ENCODE results near the gene NPTX1.

The NPTX1 gene

DNA sequence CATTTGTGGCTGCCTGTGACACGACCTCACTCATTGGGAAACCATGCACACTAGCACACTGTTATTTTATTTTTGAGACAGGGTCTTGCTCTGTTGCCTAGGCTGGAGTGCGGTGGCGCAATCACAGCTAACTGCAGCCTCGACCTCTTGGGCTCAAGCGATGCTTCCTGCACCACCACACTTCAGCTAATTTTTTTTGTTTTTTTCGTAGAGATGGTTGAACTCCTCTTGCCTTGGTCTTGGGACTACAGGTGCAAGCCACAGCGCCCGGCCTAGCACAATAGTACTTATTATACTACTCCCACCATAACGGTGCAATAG lies 2.8 kb upstream of the NPTX1 start:
- Histone ChIP-seq H3K27ac (ENCODE audit: insufficient read depth, low read depth, low read length, poor library complexity, severe bottlenecking) (no peak overlapping the region), H3K4me1 (ENCODE audit: control insufficient read depth, insufficient read depth, low read length) (peaks cover 22% of the 10 kb centered on the region), H3K9me3 (ENCODE audit: control insufficient read depth, low read length) (no peaks in the 10 kb centered on the region), H3K4me3 (ENCODE audit: insufficient read depth, low read depth, low read length) (no peak overlapping the region), H3K27me3 (ENCODE audit: control insufficient read depth, insufficient read depth, low read length, poor library complexity, severe bottlenecking) (peaks cover 96% of the 10 kb centered on the region), H3K36me3 (ENCODE audit: control insufficient read depth, insufficient read depth, low read length) (no peaks in the 10 kb centered on the region)
- WGBS, 2 experiments = 62% methylated on average over 9 of the region's 9 CpGs

DNA sequence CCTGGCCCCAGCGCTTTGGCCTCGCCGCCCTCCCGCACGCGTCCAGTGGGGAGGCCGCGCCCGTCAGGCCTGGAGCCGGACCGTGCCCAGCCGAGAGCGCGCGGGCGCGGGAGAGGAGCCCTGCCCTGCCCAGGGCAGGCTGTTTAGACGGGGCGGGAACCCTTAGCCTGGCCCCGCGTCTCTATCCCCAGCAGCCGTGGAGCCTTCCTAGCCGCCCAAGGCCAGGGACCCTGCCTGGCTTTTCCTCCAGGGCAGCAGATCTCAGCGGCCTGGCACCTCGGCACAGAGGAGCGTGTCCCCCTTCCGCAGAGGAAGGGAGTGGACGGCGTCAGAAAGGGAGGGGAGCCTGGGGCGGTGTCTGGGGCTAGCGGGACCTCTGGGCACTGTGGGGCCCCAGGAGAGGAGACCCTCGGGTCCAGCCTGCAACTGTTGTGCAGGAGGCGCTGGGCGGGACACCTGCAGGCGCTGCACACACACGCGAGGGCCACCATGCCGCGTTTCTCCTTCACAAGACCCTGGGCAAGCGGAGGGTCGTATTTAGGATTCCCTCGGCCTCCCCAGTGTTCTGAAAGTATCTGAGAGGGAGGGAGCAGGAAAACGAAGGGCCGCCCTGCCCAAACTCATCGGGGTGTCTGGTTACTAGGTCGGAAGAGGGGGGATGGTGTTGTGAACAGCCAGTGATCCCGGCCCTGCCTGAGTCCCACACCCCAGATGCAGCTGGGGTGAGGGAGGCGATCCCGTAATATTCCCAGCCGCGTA lies 2.3 kb upstream of the NPTX1 start:
- Histone ChIP-seq H3K27me3 (ENCODE audit: control insufficient read depth, insufficient read depth, low read length, poor library complexity, severe bottlenecking) (peaks cover 100% of the 10 kb centered on the region), H3K4me3 (ENCODE audit: insufficient read depth, low read depth, low read length) (peak overlapping the region; percentile 26), H3K36me3 (ENCODE audit: control insufficient read depth, insufficient read depth, low read length) (no peaks in the 10 kb centered on the region), H3K4me1 (ENCODE audit: control insufficient read depth, insufficient read depth, low read length) (peaks cover 22% of the 10 kb centered on the region), H3K9me3 (ENCODE audit: control insufficient read depth, low read length) (no peaks in the 10 kb centered on the region), H3K27ac (ENCODE audit: insufficient read depth, low read depth, low read length, poor library complexity, severe bottlenecking) (no peak overlapping the region)
- WGBS, 2 experiments = 7 to 9% methylated on average over 51 of the region's 51 CpGs

DNA sequence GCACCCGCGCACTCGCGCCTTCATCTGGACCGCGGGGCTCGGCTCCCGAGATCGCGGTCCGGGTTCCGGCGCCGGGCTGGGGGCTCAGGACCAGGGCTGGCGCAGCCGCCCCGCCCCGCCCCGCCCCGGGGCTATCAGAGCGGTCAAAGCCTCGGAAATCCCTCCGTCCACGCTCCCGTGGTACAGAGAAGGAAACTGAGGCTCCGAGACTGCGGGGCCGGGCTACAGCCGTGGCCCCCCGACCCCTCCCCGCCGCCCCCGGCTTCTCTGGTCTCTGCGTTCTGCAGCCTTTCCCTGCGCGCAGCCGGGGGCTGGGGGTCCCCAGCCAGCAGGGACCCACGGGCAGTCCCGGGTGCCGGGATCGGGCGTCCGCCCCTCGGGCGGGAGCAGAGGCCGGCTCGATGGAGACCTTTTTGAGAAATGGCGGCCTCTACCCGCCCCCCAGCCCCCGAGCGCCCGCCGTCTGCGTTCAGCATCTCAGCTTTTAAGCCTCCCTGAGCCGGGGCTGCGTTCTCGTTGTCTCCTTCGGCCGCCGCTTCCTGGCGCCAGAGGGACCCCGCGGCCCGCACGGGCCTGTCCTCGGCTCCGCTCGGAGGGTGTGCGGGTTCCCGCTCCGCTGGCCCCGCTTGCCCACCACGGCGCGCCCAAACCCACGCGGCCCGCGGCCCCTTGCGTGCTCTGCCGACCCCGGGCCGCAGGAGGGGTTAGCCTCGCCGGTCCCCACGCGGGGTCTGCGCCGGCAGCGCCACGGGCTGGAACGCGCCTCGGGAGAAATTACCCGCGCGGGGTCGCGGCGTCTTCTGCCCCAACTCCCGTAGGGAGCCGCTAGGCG lies 1.5 kb upstream of the NPTX1 start:
- 5% methylated on average over 103 of the region's 103 CpGs for WGBS, 2 experiments
- H3K4me3 ChIP-seq (ENCODE audit: insufficient read depth, low read depth, low read length) = peak overlapping the region; percentile 26

DNA sequence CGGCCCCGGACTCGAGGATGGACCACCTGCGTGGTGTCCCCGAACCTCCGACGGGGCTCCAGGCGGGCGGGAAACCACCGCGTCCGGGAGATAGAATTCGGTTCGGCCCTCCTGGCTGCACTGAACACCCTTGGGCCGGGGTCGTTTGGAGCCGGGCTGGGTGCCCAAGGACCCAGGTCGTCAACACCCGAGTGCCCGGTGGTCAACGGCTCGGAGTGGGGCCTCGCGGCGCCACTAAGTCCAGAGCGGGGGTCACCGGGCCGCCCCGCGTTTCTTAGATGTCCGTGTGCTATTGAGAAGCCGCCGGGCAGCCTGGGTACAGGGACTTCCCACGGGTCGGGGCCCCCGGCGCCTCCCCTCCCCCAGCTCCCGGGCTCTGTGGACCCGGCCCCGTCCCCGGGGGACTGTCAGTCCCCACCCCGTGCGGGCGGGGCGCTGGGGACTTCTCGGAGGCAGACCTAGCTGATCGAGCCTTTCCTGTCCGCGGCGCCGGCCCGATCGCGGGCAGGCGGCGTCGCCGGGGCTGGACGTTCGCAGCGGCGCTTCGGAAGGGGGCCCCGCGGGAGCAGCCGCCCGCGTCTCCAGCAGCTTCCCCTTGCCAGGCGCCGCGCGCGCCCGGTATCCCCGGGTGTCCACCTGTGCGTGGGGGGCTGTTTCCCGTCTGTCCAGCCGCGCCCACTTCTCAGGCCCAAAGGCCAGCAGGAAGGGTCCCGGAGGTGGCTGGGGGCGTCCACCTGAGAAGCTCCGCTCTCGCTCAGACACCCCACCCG lies 655 bp upstream of the NPTX1 start:
- Histone ChIP-seq H3K4me1 (ENCODE audit: control insufficient read depth, insufficient read depth, low read length) (peaks cover 22% of the 10 kb centered on the region), H3K27ac (ENCODE audit: insufficient read depth, low read depth, low read length, poor library complexity, severe bottlenecking) (no peak overlapping the region), H3K4me3 (ENCODE audit: insufficient read depth, low read depth, low read length) (peak overlapping the region; percentile 20), H3K9me3 (ENCODE audit: control insufficient read depth, low read length) (no peaks in the 10 kb centered on the region), H3K27me3 (ENCODE audit: control insufficient read depth, insufficient read depth, low read length, poor library complexity, severe bottlenecking) (peaks cover 100% of the 10 kb centered on the region), H3K36me3 (ENCODE audit: control insufficient read depth, insufficient read depth, low read length) (no peaks in the 10 kb centered on the region)
- 3 to 4% methylated on average over 84 of the region's 84 CpGs for WGBS, 2 experiments

More for the DNA sequence above, 1.5 kb upstream of the NPTX1 start:
- H3K27me3 ChIP-seq (ENCODE audit: control insufficient read depth, insufficient read depth, low read length, poor library complexity, severe bottlenecking) = peaks cover 100% of the 10 kb centered on the region
- no peaks in the 10 kb centered on the region for H3K36me3 ChIP-seq (ENCODE audit: control insufficient read depth, insufficient read depth, low read length)
- H3K4me1 ChIP-seq (ENCODE audit: control insufficient read depth, insufficient read depth, low read length) = peaks cover 22% of the 10 kb centered on the region
- H3K9me3 ChIP-seq (ENCODE audit: control insufficient read depth, low read length) = no peaks in the 10 kb centered on the region
- H3K27ac ChIP-seq (ENCODE audit: insufficient read depth, low read depth, low read length, poor library complexity, severe bottlenecking) = no peak overlapping the region

DNA sequence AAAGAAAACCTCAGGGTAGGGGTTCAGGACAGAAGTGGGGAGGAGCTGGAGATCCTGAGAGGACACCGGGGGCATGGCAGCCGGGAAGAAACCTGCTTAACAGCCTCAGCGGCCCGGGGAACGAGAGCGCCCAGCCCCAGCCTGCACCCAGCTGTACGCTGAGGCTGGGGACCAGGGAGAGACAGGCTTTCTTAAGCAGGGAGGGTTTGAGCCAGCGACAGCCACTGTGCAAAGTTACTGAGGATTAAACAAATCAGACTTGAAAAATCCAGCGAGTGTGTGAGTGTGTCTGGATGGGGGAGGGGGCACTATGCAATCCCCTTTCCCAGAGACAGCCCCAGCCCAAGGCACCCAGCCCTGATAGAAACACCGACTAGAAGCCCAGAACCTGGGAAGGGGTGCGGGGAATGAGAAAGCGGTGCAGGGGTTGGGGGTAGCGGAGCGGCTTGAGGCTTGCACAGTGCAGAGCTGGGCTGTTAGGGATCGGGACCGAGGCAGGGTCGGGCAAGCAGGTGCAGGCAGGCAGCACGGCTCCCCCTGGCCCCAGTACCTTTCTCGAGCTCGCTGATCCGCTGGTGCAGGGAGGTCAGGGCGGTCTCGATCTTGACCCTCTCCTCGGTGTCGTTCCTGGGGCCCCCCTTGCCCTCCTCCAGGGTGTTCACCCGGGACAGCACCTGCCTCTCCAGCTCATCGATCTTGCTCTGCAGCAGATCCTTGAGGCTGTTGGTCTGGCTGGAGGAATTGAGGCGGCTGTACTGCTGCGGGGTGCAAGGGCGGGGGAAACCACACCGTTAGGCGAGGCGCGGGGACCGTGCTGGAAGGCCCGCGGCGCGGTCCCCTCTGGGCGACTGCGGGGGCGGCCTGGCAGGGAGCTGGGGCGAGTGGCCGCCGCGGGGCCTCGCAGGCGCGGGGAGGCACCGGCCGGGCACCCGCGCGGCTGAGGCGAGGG lies 1.2 kb downstream of the NPTX1 start:
- WGBS, 2 experiments = 4% methylated on average over 55 of the region's 55 CpGs
- H3K27ac ChIP-seq (ENCODE audit: insufficient read depth, low read depth, low read length, poor library complexity, severe bottlenecking) = no peak overlapping the region
- peak overlapping the region; percentile 23 for H3K4me3 ChIP-seq (ENCODE audit: insufficient read depth, low read depth, low read length)
- H3K4me1 ChIP-seq (ENCODE audit: control insufficient read depth, insufficient read depth, low read length) = peaks cover 22% of the 10 kb centered on the region
- no peaks in the 10 kb centered on the region for H3K9me3 ChIP-seq (ENCODE audit: control insufficient read depth, low read length)
- no peaks in the 10 kb centered on the region for H3K36me3 ChIP-seq (ENCODE audit: control insufficient read depth, insufficient read depth, low read length)
- H3K27me3 ChIP-seq (ENCODE audit: control insufficient read depth, insufficient read depth, low read length, poor library complexity, severe bottlenecking) = peaks cover 99% of the 10 kb centered on the region

DNA sequence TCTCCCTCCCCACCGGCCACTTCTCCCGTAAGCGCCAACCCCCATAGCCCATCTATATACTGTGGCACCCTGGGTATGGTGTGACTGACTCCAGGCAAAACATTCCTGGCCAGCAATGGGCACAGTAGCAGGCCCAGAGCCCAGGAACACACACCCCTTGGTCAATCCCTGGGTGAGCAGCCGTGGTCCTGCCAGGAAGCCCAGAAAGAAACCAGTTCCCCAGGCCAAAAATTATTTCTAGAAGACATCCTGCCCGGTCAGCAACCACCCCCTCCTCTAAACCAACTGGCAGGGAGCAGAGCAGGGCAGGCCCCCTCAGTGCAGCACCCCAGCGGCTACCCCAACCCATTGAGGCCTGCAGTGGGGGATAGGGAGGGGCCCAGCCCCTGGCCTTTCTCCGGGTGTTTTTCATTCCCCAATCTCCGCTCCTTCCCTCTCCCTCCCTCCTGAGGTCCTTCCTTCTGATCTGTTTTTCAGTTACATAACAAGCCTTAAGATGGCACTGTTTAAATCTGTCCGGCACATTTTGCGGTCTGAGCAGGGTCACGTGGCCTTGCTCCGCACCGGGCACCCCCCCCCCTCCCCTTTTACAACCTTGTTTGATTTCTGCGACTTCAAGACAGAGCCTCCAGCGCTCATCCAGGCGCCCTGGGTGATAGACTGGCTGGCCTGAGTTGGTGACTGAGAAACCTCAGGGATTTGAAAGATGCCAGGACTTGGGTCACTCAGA lies 2.0 kb downstream of the NPTX1 start:
- peaks cover 22% of the 10 kb centered on the region for H3K4me1 ChIP-seq (ENCODE audit: control insufficient read depth, insufficient read depth, low read length)
- H3K36me3 ChIP-seq (ENCODE audit: control insufficient read depth, insufficient read depth, low read length) = no peaks in the 10 kb centered on the region
- peaks cover 98% of the 10 kb centered on the region for H3K27me3 ChIP-seq (ENCODE audit: control insufficient read depth, insufficient read depth, low read length, poor library complexity, severe bottlenecking)
- H3K9me3 ChIP-seq (ENCODE audit: control insufficient read depth, low read length) = no peaks in the 10 kb centered on the region
- 23 to 28% methylated on average over 16 of the region's 16 CpGs for WGBS, 2 experiments
- H3K4me3 ChIP-seq (ENCODE audit: insufficient read depth, low read depth, low read length) = peak overlapping the region; percentile 4
- H3K27ac ChIP-seq (ENCODE audit: insufficient read depth, low read depth, low read length, poor library complexity, severe bottlenecking) = no peak overlapping the region

DNA sequence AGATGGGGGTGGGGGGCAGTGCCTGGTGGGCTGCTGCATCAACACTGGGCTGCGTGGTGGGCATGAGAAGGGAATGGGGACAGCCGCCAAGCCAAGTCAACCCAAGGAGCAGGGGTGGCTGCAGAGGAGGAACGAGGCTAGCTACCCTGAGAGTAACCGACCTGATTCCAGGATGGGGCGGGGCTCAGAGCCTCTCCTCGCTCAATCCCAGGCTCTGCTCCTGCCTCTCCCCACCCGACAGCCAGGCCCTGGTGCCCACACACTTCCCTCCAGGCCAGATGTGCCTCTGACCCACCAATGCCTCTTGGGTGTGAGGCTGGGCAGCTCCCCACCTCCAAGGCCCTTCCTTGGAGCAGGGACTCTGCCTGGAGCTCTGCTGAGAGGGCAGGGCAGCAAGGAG lies 2.7 kb downstream of the NPTX1 start:
- 55 to 60% methylated on average over 7 of the region's 7 CpGs for WGBS, 2 experiments
- H3K27ac ChIP-seq (ENCODE audit: insufficient read depth, low read depth, low read length, poor library complexity, severe bottlenecking) = no peak overlapping the region
- H3K4me3 ChIP-seq (ENCODE audit: insufficient read depth, low read depth, low read length) = no peak overlapping the region
- H3K27me3 ChIP-seq (ENCODE audit: control insufficient read depth, insufficient read depth, low read length, poor library complexity, severe bottlenecking) = peaks cover 97% of the 10 kb centered on the region
- H3K9me3 ChIP-seq (ENCODE audit: control insufficient read depth, low read length) = no peaks in the 10 kb centered on the region
- H3K36me3 ChIP-seq (ENCODE audit: control insufficient read depth, insufficient read depth, low read length) = no peaks in the 10 kb centered on the region
- peaks cover 21% of the 10 kb centered on the region for H3K4me1 ChIP-seq (ENCODE audit: control insufficient read depth, insufficient read depth, low read length)

DNA sequence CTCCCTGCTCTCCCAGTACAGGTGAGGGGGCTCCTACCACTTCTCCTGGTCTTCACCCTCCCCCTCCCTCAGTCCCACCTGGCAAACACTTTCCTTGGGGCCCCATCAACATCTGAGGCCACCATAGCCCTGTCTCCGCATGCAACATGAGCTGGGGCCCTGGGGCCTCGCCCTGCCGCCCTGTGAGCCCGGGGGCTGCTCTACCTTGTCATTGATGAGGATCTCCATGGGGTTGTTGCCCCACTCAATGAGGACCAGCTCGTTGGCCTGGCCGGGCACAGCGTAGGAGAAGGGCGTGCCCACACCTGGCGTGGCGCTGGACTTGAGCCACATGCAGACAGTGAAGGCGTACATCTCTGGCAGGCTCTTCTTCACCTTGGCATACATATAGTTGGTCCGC lies 3.4 kb downstream of the NPTX1 start:
- no peak overlapping the region for H3K4me3 ChIP-seq (ENCODE audit: insufficient read depth, low read depth, low read length)

DNA sequence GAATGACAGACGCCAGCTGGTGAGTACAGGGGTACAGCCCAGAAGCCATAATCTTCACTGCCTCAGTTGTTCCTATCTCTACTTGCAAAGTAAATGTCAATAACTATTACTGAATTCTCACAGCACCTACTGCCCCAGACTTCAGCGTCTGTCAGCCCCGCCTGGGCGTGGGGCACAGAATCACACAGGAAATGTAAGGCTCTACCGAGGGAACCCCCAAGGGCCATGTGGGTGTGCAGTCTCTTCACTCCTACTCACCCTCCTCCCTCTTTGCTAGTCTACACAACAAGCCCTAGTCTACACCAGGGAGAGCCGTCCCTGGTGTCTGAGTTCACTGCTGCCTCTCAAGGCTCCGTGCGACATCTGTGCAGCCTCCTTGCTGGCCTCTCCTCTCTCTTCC lies 4.5 kb downstream of the NPTX1 start:
- H3K36me3 ChIP-seq (ENCODE audit: control insufficient read depth, insufficient read depth, low read length) = no peaks in the 10 kb centered on the region
- H3K9me3 ChIP-seq (ENCODE audit: control insufficient read depth, low read length) = no peaks in the 10 kb centered on the region
- no peak overlapping the region for H3K4me3 ChIP-seq (ENCODE audit: insufficient read depth, low read depth, low read length)
- H3K4me1 ChIP-seq (ENCODE audit: control insufficient read depth, insufficient read depth, low read length) = peaks cover 10% of the 10 kb centered on the region
- peaks cover 97% of the 10 kb centered on the region for H3K27me3 ChIP-seq (ENCODE audit: control insufficient read depth, insufficient read depth, low read length, poor library complexity, severe bottlenecking)
- WGBS, 2 experiments = 85% methylated on average over 8 of the region's 8 CpGs
- no peak overlapping the region for H3K27ac ChIP-seq (ENCODE audit: insufficient read depth, low read depth, low read length, poor library complexity, severe bottlenecking)

More for the DNA sequence above, 3.4 kb downstream of the NPTX1 start:
- Histone ChIP-seq H3K27me3 (ENCODE audit: control insufficient read depth, insufficient read depth, low read length, poor library complexity, severe bottlenecking) (peaks cover 97% of the 10 kb centered on the region), H3K36me3 (ENCODE audit: control insufficient read depth, insufficient read depth, low read length) (no peaks in the 10 kb centered on the region), H3K27ac (ENCODE audit: insufficient read depth, low read depth, low read length, poor library complexity, severe bottlenecking) (no peak overlapping the region), H3K9me3 (ENCODE audit: control insufficient read depth, low read length) (no peaks in the 10 kb centered on the region), H3K4me1 (ENCODE audit: control insufficient read depth, insufficient read depth, low read length) (peaks cover 14% of the 10 kb centered on the region)
- WGBS, 2 experiments = 86 to 90% methylated on average over 12 of the region's 12 CpGs

Data from ectodermal cell (in vitro differentiated cells).